GM12878 (cell line): ENCODE data around the gene SRXN1.

Source experiments
- CTCF ChIP-seq, 3 experiments: IDR thresholded peaks in 2 of 3; conservative IDR thresholded peaks in 1 of 3; 2 replicates each; pipeline ENCODE4 v1.5.1; 2011; ENCODE audit warnings: low read depth in 3 of 3, low read length in 3 of 3, mild to moderate bottlenecking in 3 of 3, control low read depth in 2 of 3, moderate library complexity in 2 of 3, inconsistent platforms in 1 of 3, mixed read lengths in 1 of 3; ENCODE audit not compliant: control insufficient read depth in 2 of 3, insufficient read depth in 1 of 3; ENCODE audit errors: extremely low read depth in 1 of 3
- GABPA ChIP-seq: IDR thresholded peaks from 2 replicates; pipeline ENCODE4 v1.6.1; 2014; ENCODE audit warnings: antibody characterized with exemption, low read depth, mild to moderate bottlenecking, inconsistent platforms
- HDAC6 ChIP-seq: fragments of 200-600 bp; sonication (generic); IDR thresholded peaks from one replicate; pipeline ENCODE4 v1.8.0; 2017; ENCODE audit warnings: antibody characterized with exemption; ENCODE audit not compliant: unreplicated experiment
- MYC ChIP-seq: IDR thresholded peaks from 2 replicates; pipeline ENCODE4 v1.6.1; 2011; ENCODE audit warnings: mild to moderate bottlenecking, low read length, moderate library complexity, inconsistent platforms; ENCODE audit not compliant: insufficient read depth, insufficient replicate concordance, insufficient read length, severe bottlenecking
- NFIC ChIP-seq: IDR thresholded peaks from 2 replicates; pipeline ENCODE4 v1.6.1; 2012; ENCODE audit warnings: low read depth, mild to moderate bottlenecking, inconsistent platforms, low read length, moderate library complexity
- POLR2AphosphoS5 ChIP-seq: IDR thresholded peaks from 2 replicates; pipeline ENCODE4 v1.6.1; 2011; ENCODE audit warnings: mild to moderate bottlenecking, low read length, inconsistent platforms
- ZNF384 ChIP-seq: IDR thresholded peaks from 2 replicates; pipeline ENCODE4 v1.6.1; 2012; ENCODE audit warnings: low read depth, mild to moderate bottlenecking, low read length, improper control_type of control experiment, borderline replicate concordance
- TF ChIP-seq, protein P1 (sequence below): IDR thresholded peaks from 2 replicates; pipeline ENCODE4 v1.6.1; 2012; ENCODE audit warnings: low read length, inconsistent platforms
- TF ChIP-seq, protein P2 (sequence below): fragments of 450-650 bp; IDR thresholded peaks from 2 replicates; pipeline ENCODE4 v1.6.1; 2017; ENCODE audit warnings: mild to moderate bottlenecking, moderate library complexity
- TF ChIP-seq, protein P3 (sequence below): IDR thresholded peaks from 2 replicates; pipeline ENCODE4 v1.6.1; 2012; ENCODE audit warnings: mild to moderate bottlenecking, low read depth, low read length

DNA sequence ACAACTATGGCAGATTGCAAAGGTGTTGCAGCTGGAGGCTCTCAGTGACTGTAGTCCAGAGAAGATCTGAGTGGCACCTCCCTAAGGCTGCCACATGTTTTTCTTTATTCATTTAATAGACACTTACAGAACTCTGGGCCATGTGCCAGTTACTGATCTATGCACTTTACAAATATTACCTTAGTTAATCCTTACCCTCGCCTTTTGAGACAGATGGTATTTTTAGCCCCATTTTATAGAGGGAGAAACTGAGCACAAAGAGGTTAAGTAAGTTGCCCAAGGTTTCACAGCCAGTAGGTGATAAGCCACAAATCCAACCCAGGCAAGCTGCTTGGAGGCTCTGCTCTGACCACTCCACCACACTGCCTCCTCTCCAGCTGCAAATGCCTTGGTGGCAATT, 29.1 kb upstream of the SRXN1 start:
- no peak for TF ChIP-seq POLR2AphosphoS5
- TF ChIP-seq CTCF (IDR thresholded peaks at IDR 0.05 in 2 of 3, conservative IDR thresholded peaks at IDR 0.05 in 1 of 3; ENCODE audit: control insufficient read depth in 2 of 3, extremely low read depth in 1 of 3, insufficient read depth in 1 of 3, low read depth in 3 of 3, low read length in 3 of 3): no peak
- TF ChIP-seq, protein P1, sequence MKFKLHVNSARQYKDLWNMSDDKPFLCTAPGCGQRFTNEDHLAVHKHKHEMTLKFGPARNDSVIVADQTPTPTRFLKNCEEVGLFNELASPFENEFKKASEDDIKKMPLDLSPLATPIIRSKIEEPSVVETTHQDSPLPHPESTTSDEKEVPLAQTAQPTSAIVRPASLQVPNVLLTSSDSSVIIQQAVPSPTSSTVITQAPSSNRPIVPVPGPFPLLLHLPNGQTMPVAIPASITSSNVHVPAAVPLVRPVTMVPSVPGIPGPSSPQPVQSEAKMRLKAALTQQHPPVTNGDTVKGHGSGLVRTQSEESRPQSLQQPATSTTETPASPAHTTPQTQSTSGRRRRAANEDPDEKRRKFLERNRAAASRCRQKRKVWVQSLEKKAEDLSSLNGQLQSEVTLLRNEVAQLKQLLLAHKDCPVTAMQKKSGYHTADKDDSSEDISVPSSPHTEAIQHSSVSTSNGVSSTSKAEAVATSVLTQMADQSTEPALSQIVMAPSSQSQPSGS: no peak
- TF ChIP-seq HDAC6: no peak
- TF ChIP-seq NFIC: no peak
- no peak for TF ChIP-seq ZNF384
- TF ChIP-seq GABPA: no peak
- no peak for TF ChIP-seq MYC
- TF ChIP-seq, protein P2, sequence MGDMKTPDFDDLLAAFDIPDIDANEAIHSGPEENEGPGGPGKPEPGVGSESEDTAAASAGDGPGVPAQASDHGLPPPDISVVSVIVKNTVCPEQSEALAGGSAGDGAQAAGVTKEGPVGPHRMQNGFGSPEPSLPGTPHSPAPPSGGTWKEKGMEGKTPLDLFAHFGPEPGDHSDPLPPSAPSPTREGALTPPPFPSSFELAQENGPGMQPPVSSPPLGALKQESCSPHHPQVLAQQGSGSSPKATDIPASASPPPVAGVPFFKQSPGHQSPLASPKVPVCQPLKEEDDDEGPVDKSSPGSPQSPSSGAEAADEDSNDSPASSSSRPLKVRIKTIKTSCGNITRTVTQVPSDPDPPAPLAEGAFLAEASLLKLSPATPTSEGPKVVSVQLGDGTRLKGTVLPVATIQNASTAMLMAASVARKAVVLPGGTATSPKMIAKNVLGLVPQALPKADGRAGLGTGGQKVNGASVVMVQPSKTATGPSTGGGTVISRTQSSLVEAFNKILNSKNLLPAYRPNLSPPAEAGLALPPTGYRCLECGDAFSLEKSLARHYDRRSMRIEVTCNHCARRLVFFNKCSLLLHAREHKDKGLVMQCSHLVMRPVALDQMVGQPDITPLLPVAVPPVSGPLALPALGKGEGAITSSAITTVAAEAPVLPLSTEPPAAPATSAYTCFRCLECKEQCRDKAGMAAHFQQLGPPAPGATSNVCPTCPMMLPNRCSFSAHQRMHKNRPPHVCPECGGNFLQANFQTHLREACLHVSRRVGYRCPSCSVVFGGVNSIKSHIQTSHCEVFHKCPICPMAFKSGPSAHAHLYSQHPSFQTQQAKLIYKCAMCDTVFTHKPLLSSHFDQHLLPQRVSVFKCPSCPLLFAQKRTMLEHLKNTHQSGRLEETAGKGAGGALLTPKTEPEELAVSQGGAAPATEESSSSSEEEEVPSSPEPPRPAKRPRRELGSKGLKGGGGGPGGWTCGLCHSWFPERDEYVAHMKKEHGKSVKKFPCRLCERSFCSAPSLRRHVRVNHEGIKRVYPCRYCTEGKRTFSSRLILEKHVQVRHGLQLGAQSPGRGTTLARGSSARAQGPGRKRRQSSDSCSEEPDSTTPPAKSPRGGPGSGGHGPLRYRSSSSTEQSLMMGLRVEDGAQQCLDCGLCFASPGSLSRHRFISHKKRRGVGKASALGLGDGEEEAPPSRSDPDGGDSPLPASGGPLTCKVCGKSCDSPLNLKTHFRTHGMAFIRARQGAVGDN: no peak
- TF ChIP-seq, protein P3, sequence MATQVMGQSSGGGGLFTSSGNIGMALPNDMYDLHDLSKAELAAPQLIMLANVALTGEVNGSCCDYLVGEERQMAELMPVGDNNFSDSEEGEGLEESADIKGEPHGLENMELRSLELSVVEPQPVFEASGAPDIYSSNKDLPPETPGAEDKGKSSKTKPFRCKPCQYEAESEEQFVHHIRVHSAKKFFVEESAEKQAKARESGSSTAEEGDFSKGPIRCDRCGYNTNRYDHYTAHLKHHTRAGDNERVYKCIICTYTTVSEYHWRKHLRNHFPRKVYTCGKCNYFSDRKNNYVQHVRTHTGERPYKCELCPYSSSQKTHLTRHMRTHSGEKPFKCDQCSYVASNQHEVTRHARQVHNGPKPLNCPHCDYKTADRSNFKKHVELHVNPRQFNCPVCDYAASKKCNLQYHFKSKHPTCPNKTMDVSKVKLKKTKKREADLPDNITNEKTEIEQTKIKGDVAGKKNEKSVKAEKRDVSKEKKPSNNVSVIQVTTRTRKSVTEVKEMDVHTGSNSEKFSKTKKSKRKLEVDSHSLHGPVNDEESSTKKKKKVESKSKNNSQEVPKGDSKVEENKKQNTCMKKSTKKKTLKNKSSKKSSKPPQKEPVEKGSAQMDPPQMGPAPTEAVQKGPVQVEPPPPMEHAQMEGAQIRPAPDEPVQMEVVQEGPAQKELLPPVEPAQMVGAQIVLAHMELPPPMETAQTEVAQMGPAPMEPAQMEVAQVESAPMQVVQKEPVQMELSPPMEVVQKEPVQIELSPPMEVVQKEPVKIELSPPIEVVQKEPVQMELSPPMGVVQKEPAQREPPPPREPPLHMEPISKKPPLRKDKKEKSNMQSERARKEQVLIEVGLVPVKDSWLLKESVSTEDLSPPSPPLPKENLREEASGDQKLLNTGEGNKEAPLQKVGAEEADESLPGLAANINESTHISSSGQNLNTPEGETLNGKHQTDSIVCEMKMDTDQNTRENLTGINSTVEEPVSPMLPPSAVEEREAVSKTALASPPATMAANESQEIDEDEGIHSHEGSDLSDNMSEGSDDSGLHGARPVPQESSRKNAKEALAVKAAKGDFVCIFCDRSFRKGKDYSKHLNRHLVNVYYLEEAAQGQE: no peak
